Vagina (tissue), 2 donors: ENCODE measurements around the gene LHPP. TPM values are rescaled to one million over a fixed set of nuclear protein-coding genes. Genes with fewer than 3 reads are reported as not detected.

ENCODE experiments used
- DNase-seq, 2 donors: peaks; one replicate each; pipeline ENCODE4 v3.0.0-alpha.2; 2017; ENCODE audit errors: extremely low spot score in 2 of 2
- H3K27ac ChIP-seq: fragments of 200-600 bp; sonication (generic); one replicate; pipeline ENCODE4 v1.5.1; 2019
- H3K27me3 ChIP-seq: fragments of 200-600 bp; sonication (generic); one replicate; pipeline ENCODE4 v1.5.1; 2019
- H3K36me3 ChIP-seq, 2 donors: fragments of 200-600 bp; sonication (generic); one replicate each; pipeline ENCODE4 v1.5.1; 2017 to 2019
- H3K4me1 ChIP-seq: fragments of 200-600 bp; sonication (generic); one replicate; pipeline ENCODE4 v1.5.1; 2019
- H3K4me3 ChIP-seq, 2 donors: fragments of 200-600 bp; sonication (generic); 1 replicate in 1 of 2; 2 replicates in 1 of 2; pipeline ENCODE4 v1.5.1; 2016 to 2019
- H3K9me3 ChIP-seq: fragments of 200-600 bp; sonication (generic); one replicate; pipeline ENCODE4 v1.5.1; 2019
- POLR2A ChIP-seq, 2 donors: fragments of 450-650 bp; IDR thresholded peaks; one replicate each; pipeline ENCODE4 v1.6.1; 2017; ENCODE audit warnings: antibody characterized with exemption in 2 of 2, mild to moderate bottlenecking in 2 of 2, moderate library complexity in 2 of 2
- POLR2AphosphoS5 ChIP-seq, 2 donors: sonication (generic); formaldehyde crosslinking; IDR thresholded peaks; one replicate each; pipeline ENCODE4 v1.9.0; 2017; ENCODE audit warnings: antibody characterized with exemption in 2 of 2, mild to moderate bottlenecking in 2 of 2, low read depth in 1 of 2; ENCODE audit not compliant: insufficient read depth in 1 of 2
- intact Hi-C: fragments of 100-400 bp; cut with DNase I; formaldehyde crosslinking; loops from one replicate; pipeline ENCODE4 v1.15.1; 2023
- total RNA-seq: library from RNA; depleted of rRNA; stranded (reverse); fragments of >200 nt; gene quantifications from one replicate; pipeline ENCODE4 v1.2.3, GENCODE V29; 2016
- TF ChIP-seq, protein P1 (sequence below), 3 experiments: fragments of 450-650 bp in 2 of 3; fragments of 200-600 bp in 1 of 3; sonication (generic) in 1 of 3; IDR thresholded peaks; one replicate each; pipeline ENCODE4 v1.5.1; 2017 to 2019; ENCODE audit warnings: antibody characterized with exemption in 3 of 3, mild to moderate bottlenecking in 2 of 3, moderate library complexity in 2 of 3

LHPP gene
- total RNA-seq, 1 donor from 2014 or later = 20.1 TPM

DNA sequence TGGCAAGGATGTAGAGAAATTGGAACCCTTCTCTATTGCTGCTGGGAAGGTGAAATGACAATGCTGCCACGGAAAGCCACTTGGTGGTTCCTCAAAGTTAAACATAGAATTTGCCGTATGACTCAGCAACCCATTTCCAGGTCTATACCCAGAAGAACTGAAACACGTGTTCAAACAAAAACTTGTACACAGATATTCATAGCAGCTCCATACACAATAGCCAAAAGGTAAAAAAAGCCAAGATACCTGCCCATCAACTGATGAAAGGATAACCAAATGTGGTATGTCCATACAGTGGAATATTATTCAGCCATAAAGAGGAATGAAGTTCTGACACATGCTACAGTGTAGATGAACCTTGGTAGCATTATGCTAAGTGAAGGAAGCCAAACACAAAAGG is 39.1 kb downstream of the LHPP start:
- H3K27me3 ChIP-seq = no peaks in the 10 kb centered on the region
- intact Hi-C loops = no loop called here
- no peak overlapping the region for H3K27ac ChIP-seq
- TF ChIP-seq POLR2A (IDR thresholded peaks at IDR 0.05) = no peak
- TF ChIP-seq, protein P1, sequence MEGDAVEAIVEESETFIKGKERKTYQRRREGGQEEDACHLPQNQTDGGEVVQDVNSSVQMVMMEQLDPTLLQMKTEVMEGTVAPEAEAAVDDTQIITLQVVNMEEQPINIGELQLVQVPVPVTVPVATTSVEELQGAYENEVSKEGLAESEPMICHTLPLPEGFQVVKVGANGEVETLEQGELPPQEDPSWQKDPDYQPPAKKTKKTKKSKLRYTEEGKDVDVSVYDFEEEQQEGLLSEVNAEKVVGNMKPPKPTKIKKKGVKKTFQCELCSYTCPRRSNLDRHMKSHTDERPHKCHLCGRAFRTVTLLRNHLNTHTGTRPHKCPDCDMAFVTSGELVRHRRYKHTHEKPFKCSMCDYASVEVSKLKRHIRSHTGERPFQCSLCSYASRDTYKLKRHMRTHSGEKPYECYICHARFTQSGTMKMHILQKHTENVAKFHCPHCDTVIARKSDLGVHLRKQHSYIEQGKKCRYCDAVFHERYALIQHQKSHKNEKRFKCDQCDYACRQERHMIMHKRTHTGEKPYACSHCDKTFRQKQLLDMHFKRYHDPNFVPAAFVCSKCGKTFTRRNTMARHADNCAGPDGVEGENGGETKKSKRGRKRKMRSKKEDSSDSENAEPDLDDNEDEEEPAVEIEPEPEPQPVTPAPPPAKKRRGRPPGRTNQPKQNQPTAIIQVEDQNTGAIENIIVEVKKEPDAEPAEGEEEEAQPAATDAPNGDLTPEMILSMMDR (IDR thresholded peaks at IDR 0.05) = no peak
- peaks cover 0 to 6% of the 10 kb centered on the region in 2 donors for H3K36me3 ChIP-seq
- no peak overlapping the region for H3K4me3 ChIP-seq
- H3K9me3 ChIP-seq = no peaks in the 10 kb centered on the region
- peaks cover under 1% of the 10 kb centered on the region for H3K4me1 ChIP-seq
- DNase-seq = no peak

DNA sequence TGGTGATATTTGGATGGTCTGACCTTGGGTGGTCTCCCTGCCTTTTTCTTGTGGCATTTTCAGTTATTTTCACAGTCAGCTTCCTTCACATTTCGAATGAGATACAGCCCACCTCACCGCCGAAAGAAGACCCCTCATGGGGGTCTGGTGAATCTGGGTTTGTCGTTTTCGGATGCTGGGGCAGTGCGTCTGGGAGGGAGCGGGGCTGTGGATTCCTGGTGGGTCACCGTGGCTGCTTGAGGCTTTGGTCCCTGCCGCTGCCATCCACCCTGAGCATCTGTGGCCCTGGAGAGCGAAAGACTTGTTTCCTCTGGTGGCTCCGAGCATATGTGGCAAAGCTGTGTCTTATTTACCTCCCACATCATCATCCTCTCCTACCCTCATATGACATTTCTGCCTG is 43.1 kb downstream of the LHPP start:
- TF ChIP-seq POLR2A (IDR thresholded peaks at IDR 0.05) (no peak), POLR2AphosphoS5 (IDR thresholded peaks at IDR 0.05; ENCODE audit: insufficient read depth in 1 of 2, low read depth in 1 of 2) (no peak)
- TF ChIP-seq, protein P1 (IDR thresholded peaks at IDR 0.05) = no peak
- Histone ChIP-seq H3K4me1 (no peaks in the 10 kb centered on the region), H3K27me3 (no peaks in the 10 kb centered on the region), H3K4me3 (no peak overlapping the region), H3K36me3 (peaks cover 0 to 6% of the 10 kb centered on the region in 2 donors), H3K27ac (no peak overlapping the region), H3K9me3 (no peaks in the 10 kb centered on the region)
- intact Hi-C loops = no loop called here
- no peak for DNase-seq

DNA sequence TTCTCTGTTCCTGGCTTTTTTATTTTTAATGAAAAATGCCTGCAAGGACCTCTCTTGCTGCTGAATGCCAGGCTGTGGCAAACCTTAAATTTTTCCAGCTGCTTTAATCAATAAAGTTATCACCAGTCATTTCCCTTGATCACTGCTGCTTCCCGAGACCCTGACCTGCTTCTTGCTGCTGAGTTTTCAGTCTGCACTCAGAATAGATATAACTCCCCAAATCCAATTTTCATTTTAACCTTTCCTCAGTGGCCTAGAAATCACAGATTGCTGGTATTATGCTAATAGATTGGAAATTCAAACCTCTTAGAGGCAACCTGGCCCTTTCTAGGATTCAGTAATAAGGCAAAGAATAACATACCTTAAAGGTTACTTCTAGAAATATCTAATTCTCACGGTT is 43.7 kb downstream of the LHPP start:
- Histone ChIP-seq H3K27ac (no peak overlapping the region), H3K9me3 (no peaks in the 10 kb centered on the region), H3K4me3 (no peak overlapping the region), H3K36me3 (peaks cover 0 to 6% of the 10 kb centered on the region in 2 donors), H3K27me3 (no peaks in the 10 kb centered on the region), H3K4me1 (no peaks in the 10 kb centered on the region)
- TF ChIP-seq POLR2A (IDR thresholded peaks at IDR 0.05) = no peak
- TF ChIP-seq, protein P1 (IDR thresholded peaks at IDR 0.05) = no peak
- no peak for TF ChIP-seq POLR2AphosphoS5 (IDR thresholded peaks at IDR 0.05; ENCODE audit: insufficient read depth in 1 of 2, low read depth in 1 of 2)
- DNase-seq = no peak
- intact Hi-C loops = no loop called here

DNA sequence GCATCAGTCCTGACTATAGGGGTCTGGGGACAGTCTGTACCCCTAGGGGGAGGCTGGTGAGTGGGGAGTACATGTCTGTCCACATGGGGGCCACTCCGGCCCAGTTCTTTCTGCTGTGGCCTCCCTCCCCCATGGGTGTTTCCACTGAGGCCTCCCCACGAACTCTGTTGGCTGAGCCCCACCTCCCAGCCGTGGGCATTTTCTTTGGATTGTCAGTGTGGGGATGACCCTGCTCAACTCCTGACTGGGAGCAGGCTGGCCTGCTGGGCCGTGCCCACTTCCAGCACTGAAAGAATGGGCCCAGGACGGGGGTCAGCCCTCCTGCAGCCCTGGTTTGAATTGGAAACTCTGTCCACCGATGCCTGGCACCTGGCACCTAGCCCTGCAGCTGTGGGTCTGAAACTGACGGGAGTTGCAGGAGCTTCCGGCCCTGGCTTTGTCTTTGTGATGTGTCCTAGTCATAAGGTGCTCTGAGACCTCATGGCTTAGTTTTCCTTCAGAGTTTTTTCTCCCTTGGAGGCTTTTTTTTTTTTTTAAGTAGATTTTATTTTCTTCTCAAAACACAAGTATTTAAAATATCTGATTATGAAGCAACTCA is 46.5 kb downstream of the LHPP start:
- Histone ChIP-seq H3K27ac (no peak overlapping the region), H3K27me3 (no peaks in the 10 kb centered on the region), H3K4me3 (no peak overlapping the region), H3K9me3 (no peaks in the 10 kb centered on the region), H3K36me3 (no peaks in the 10 kb centered on the region), H3K4me1 (no peaks in the 10 kb centered on the region)
- DNase-seq = no peak
- TF ChIP-seq, protein P1 (IDR thresholded peaks at IDR 0.05) = no peak
- TF ChIP-seq POLR2A (IDR thresholded peaks at IDR 0.05) = no peak
- no peak for TF ChIP-seq POLR2AphosphoS5 (IDR thresholded peaks at IDR 0.05; ENCODE audit: insufficient read depth in 1 of 2, low read depth in 1 of 2)
- intact Hi-C loops = no loop called here

DNA sequence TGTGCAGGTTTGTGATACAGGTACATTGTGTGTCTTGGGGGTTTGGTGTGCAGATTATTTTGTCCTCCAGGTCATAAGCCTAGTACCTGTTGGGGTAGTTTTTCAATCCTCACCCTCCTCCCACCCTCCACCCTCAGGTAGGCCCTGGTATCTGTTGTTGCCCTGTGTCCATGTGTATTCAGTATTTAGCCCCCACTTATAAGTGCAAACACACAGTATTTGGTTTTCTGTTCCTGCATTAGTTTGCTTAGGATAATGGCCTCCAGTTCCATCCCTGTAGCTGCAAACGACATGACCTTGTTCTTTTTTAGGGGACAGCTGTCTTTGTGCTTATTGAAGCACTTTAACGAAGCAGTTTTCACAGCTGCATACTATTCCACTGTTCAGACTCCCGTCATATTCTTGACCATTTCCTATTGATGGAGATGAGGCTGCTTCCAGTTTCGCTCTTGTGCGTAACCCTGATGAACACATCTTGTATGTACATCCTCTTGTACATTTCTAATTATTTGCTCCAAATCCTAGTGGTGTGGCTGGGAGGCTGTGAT is 47.4 kb downstream of the LHPP start:
- DNase-seq = no peak
- no peaks in the 10 kb centered on the region for H3K4me1 ChIP-seq
- intact Hi-C loops = no loop called here
- no peaks in the 10 kb centered on the region for H3K27me3 ChIP-seq
- no peak overlapping the region for H3K27ac ChIP-seq
- TF ChIP-seq, protein P1 (IDR thresholded peaks at IDR 0.05) = no peak
- TF ChIP-seq POLR2AphosphoS5 (IDR thresholded peaks at IDR 0.05; ENCODE audit: insufficient read depth in 1 of 2, low read depth in 1 of 2) (no peak), POLR2A (IDR thresholded peaks at IDR 0.05) (no peak)
- H3K9me3 ChIP-seq = no peaks in the 10 kb centered on the region
- no peak overlapping the region for H3K4me3 ChIP-seq
- H3K36me3 ChIP-seq = no peaks in the 10 kb centered on the region
